Muscle of leg (tissue), 16 donors: ENCODE results near the gene ZFAND4. TPM values are rescaled to one million over a fixed set of nuclear protein-coding genes. Genes with fewer than 3 reads are reported as not detected.
"Not testable (repeated sequence)": the region's sequence is repeated elsewhere in the genome, so short reads cannot be mapped to it uniquely, and the experiment has no call there.

Experiments
- DNase-seq: peaks from one replicate; pipeline ENCODE4 v3.0.0; 2013
- H3K27ac ChIP-seq: one replicate; pipeline ENCODE4 v1.5.1; 2013; ENCODE audit warnings: mild to moderate bottlenecking, low read length, control low read depth
- H3K27me3 ChIP-seq: one replicate; pipeline ENCODE4 v1.6.1; 2013; ENCODE audit warnings: low read length; ENCODE audit not compliant: control insufficient read depth, insufficient read depth
- H3K36me3 ChIP-seq: one replicate; pipeline ENCODE4 v1.6.1; 2013; ENCODE audit warnings: low read length; ENCODE audit not compliant: control insufficient read depth, insufficient read depth
- H3K4me1 ChIP-seq: one replicate; pipeline ENCODE4 v1.6.1; 2013; ENCODE audit warnings: low read length; ENCODE audit not compliant: control insufficient read depth, insufficient read depth
- H3K4me3 ChIP-seq: one replicate; pipeline ENCODE4 v1.5.1; 2013; ENCODE audit warnings: low read length, control low read depth
- H3K9me3 ChIP-seq: replicated peaks from 2 replicates; pipeline ENCODE4 v1.6.1; 2013; ENCODE audit warnings: low read depth, low read length; ENCODE audit not compliant: control insufficient read depth
- WGBS: methylation state at CpG from one replicate; pipeline ENCODE4 v1.1.5; 2013; ENCODE audit warnings: missing lambda C conversion rate; ENCODE audit not compliant: insufficient coverage; 5-methylcytosine and 5-hydroxymethylcytosine counted together
- long read RNA-seq, 11 donors: transcript quantifications; one replicate each; lab custom pipeline, GENCODE V29; 2026
- polyA plus RNA-seq, 8 donors: library from polyadenylated mRNA; unstranded; fragments of 120-200 nt; gene quantifications; one replicate each; pipeline versions ENCODE4 v1.2.1 to v1.2.3, GENCODE V29; 2013; ENCODE audit warnings: inconsistent platforms in 1 of 8, low replicate concordance in 1 of 8; ENCODE audit not compliant: insufficient read length in 8 of 8, insufficient read depth in 1 of 8
- total RNA-seq: library from RNA; stranded (reverse); fragments of 120-200 nt; gene quantifications from one replicate; pipeline ENCODE4 v1.2.4, GENCODE V29; 2013

Gene ZFAND4
- total RNA-seq (12.2 TPM), polyA plus RNA-seq (10 to 100 TPM in 1 of 8 donors, 1 to 10 TPM in 7; 6.4 to 11.2 (median 8.3) TPM)
- long read RNA-seq, donor 1, result 0 reads
- long read RNA-seq, donor 2, result 0 reads
- long read RNA-seq, donor 3, result 0 reads
- long read RNA-seq, donor 4, result 0 reads
- long read RNA-seq, donor 5, result 0 reads
- long read RNA-seq, donor 6, result 0 reads
- long read RNA-seq, donor 7, result 0 reads
- long read RNA-seq, donor 8, result 0 reads
- long read RNA-seq, donor 9, result 0 reads
- long read RNA-seq, donor 10, result 0 reads
- long read RNA-seq, donor 11, result 0 reads

DNA sequence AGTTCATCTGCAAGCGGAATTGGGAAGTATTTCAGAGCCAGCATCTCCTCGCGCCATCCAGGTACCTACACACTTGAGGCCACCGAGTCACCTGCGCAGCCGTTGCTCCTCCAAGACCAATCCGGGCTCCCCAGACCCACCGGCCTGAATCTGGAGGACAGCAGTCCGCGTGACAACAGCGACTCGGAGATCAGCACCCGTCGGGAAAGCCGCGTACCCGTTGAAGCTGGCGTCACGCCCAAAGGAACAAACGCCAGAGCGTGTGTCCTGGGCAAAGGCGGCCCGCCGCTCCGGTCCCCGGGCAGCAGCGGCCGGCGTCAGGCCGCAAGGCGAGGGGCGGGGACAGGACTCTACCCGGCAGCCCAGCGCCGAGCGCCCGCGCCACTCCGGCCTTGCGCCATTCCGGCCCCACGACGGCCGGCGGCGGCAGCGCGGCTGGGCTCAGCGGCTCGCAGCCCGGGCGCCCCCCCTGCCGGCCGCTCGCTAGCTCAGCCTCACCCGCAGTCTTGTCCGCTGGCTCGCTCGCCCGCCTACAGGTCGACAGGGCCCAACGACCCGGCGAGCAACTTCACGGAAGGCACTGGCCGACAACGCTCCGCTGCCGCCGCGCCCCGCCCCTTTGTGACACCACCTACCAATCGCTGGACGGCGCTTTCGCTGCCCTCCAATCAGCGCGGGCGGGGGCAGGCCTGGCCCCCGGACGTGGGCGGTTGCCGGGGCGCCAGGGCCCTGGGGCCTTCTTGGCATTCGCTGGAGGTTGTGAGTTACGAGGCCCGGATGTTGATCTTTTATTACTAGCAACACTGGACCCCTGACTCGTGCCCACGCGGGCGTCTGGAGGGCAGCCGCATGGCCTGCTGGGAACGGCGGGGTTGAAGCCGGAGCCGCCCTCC is at the start of gene ZFAND4:
Gene ZFAND4 (minus strand): TSS at position 592 of the 893 bp plus-strand sequence. CDS start 9,047 bp downstream, outside the sequence.
- H3K27me3 ChIP-seq, result no peaks in the 10 kb centered on the region
- DNase-seq, result peak; percentile 98
- peaks cover 10% of the 10 kb centered on the region for H3K4me1 ChIP-seq
- H3K9me3 ChIP-seq, result no peaks in the 10 kb centered on the region
- peak within 1 kb of the TSS; percentile 81 for H3K4me3 ChIP-seq
- WGBS, result under 1% methylated on average over 94 of the region's 96 CpGs
- peak within 1 kb of the TSS; percentile 93 for H3K27ac ChIP-seq
- H3K36me3 ChIP-seq, result no peaks in the 10 kb centered on the region

DNA sequence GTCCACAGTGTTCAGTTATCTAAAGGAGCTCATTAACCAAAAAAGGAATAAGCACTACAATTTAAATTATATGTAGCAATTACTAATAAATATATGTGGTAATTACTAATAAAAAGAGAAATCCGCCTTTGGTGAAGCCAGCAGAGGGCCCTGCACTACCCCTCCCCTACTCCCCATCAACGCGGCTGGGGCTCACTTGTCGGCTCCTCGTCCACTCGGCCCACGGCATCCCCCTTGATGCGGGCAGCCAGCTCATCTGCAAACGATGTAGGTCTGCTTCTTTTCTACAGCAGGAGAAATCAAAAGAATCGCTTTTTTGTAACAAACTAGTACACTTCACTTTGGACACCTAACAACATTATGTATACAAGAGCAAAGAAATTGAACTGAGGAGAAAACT is 48.9 kb upstream of the ZFAND4 start:
- not testable (repeated sequence) for H3K9me3 ChIP-seq, H3K27ac ChIP-seq, DNase-seq, H3K36me3 ChIP-seq, H3K4me1 ChIP-seq, H3K27me3 ChIP-seq, H3K4me3 ChIP-seq
- WGBS, result no CpG with 5 or more reads among the region's 10 CpGs

GRCh38 chr10:45717642-45718041 is 45.1 kb upstream of the ZFAND4 start:
- DNase-seq, H3K27me3 ChIP-seq, H3K4me3 ChIP-seq, H3K9me3 ChIP-seq, H3K27ac ChIP-seq, H3K4me1 ChIP-seq, H3K36me3 ChIP-seq: not testable (repeated sequence)
- WGBS, result no CpG with 5 or more reads among the region's 1 CpG

DNA sequence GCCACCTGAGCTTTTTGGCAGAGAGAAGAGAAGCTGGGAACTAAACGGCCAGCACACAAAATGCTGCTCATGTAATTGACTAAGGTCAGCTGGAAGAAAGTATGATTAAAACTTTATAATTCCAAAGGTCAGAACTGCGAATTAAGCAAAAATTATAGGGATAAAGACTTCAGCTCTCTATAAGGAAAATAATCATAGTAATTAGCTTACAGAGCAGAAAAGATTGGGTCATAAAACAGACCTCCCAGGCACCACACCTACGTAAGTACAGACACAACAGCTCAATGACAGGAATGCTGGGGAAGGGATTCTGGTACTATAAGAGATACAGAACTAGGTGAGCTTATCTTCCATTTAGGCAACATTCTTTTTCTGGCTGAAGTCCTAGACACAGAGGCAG is 44.5 kb upstream of the ZFAND4 start:
- H3K9me3 ChIP-seq, H3K27me3 ChIP-seq, H3K36me3 ChIP-seq, H3K4me3 ChIP-seq, H3K27ac ChIP-seq, H3K4me1 ChIP-seq, DNase-seq: not testable (repeated sequence)
- no CpG with 5 or more reads among the region's 3 CpGs for WGBS

- H3K27ac ChIP-seq, H3K27me3 ChIP-seq, H3K9me3 ChIP-seq, H3K4me1 ChIP-seq, H3K36me3 ChIP-seq, H3K4me3 ChIP-seq, DNase-seq: not testable (repeated sequence)
- no CpG with 5 or more reads among the region's 5 CpGs for WGBS
Observed at GRCh38 chr10:45711223-45711622, 38.7 kb upstream of the ZFAND4 start.

DNA sequence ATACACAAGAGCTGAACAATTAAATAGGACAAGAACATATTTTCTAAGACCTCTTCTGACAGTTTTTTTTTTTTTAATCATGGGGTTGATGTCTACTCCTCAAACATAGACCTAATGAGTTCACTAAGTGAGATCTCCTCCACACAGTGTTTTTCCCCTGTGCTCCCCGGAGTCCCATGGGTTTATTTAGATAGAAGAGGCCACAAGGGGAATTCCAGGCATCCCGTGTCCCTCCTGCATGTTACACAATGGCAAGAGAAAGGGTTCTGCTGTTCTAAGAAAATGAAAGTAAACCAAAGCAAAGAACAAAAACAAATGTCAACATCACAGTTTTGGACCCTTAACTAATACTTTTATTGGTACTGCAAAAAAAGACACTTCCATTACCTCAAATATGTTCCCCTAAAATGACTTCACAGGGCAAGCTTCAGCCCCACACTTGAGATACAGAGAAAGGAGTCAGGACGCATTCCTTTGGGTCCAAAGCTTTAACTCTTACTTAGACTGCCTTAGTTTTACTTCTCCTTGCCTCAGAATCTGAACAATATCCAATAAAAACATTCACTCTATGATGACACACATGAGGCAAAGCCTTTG is 37.7 kb upstream of the ZFAND4 start:
- not testable (repeated sequence) for H3K9me3 ChIP-seq, H3K36me3 ChIP-seq, H3K4me1 ChIP-seq, H3K4me3 ChIP-seq, DNase-seq, H3K27me3 ChIP-seq, H3K27ac ChIP-seq
- WGBS, result no CpG with 5 or more reads among the region's 3 CpGs

- not testable (repeated sequence) for H3K4me3 ChIP-seq, H3K27ac ChIP-seq, DNase-seq, H3K9me3 ChIP-seq, H3K36me3 ChIP-seq, H3K27me3 ChIP-seq, H3K4me1 ChIP-seq
- WGBS, result 100% methylated on average over 6 of the region's 14 CpGs
Observed at GRCh38 chr10:45678467-45678866, 5.9 kb upstream of the ZFAND4 start.

GRCh38 chr10:45675388-45675787 is 2.8 kb upstream of the ZFAND4 start:
- H3K4me1 ChIP-seq, result peaks cover 10% of the 10 kb centered on the region
- no peak overlapping the region for H3K27ac ChIP-seq
- WGBS, result 100% methylated on average over 2 of the region's 8 CpGs
- H3K4me3 ChIP-seq, result no peak overlapping the region
- DNase-seq, result no peak
- H3K36me3 ChIP-seq, result no peaks in the 10 kb centered on the region
- H3K27me3 ChIP-seq, result no peaks in the 10 kb centered on the region
- no peaks in the 10 kb centered on the region for H3K9me3 ChIP-seq

DNA sequence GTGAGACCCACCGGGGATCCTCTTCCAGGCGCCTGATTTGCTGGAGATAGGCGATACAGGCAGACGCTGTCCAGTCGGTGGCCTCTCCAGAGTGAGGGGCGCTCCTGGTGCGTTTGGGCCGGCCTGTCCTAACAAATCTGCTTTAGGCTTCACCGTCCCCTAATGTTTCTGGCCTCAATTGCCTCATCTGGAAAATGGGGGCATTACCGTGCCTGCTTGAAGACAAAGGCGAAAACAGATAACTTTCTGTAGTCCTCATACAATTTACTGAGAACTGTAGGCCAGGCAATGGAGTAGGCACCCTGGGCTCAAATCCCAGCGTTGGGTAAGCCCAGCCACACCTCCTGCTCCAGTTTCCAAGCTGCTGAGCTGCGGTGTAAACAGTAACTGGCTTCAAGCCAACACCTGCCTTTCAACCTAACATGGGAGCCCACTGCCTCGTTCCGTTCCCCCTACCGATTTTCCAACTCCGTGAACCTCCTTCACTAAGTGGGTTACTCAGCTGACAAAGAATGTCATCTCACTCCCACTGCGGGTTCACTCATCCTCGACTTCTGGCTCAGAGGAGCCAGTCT is 589 bp upstream of the ZFAND4 start:
- H3K9me3 ChIP-seq, result no peaks in the 10 kb centered on the region
- WGBS, result 37% methylated on average over 19 of the region's 19 CpGs
- peak overlapping the region; percentile 81 for H3K4me3 ChIP-seq
- H3K4me1 ChIP-seq, result peaks cover 10% of the 10 kb centered on the region
- peak; percentile 48 for DNase-seq
- peak overlapping the region; percentile 93 for H3K27ac ChIP-seq
- no peaks in the 10 kb centered on the region for H3K36me3 ChIP-seq
- no peaks in the 10 kb centered on the region for H3K27me3 ChIP-seq

DNA sequence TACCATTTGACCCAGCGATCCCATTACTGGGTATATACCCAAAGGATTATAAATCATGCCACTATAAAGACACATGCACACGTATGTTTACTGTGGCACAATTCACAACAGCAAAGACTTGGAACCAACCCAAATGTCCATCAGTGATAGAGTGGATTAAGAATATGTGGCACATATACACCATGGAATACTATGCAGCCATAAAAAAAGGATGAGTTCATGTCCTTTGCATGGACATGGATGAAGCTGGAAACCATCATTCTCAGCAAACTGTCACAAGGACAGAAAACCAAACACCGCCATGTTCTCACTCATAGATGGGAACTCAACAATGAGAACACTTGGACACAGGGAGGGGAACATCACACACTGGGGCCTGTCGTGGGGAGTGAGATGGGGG is 1.3 kb downstream of the ZFAND4 start:
- H3K4me1 ChIP-seq, H3K36me3 ChIP-seq, DNase-seq, H3K9me3 ChIP-seq, H3K4me3 ChIP-seq, H3K27ac ChIP-seq, H3K27me3 ChIP-seq: not testable (repeated sequence)
- 100% methylated on average over 1 of the region's 4 CpGs for WGBS
